HG02763 (cell line): Measurements from ENCODE around the gene CD300A.
"Not testable (repeated sequence)": the region's sequence is repeated elsewhere in the genome, so short reads cannot be mapped to it uniquely, and the experiment has no call there.

Source experiments
- ATAC-seq: cut with Tn5 transposase; IDR thresholded peaks from one replicate; pipeline ENCODE4 v1.9.1; 2021; ENCODE audit warnings: mild to moderate bottlenecking, moderate library complexity; ENCODE audit not compliant: unreplicated experiment

The CD300A gene

DNA sequence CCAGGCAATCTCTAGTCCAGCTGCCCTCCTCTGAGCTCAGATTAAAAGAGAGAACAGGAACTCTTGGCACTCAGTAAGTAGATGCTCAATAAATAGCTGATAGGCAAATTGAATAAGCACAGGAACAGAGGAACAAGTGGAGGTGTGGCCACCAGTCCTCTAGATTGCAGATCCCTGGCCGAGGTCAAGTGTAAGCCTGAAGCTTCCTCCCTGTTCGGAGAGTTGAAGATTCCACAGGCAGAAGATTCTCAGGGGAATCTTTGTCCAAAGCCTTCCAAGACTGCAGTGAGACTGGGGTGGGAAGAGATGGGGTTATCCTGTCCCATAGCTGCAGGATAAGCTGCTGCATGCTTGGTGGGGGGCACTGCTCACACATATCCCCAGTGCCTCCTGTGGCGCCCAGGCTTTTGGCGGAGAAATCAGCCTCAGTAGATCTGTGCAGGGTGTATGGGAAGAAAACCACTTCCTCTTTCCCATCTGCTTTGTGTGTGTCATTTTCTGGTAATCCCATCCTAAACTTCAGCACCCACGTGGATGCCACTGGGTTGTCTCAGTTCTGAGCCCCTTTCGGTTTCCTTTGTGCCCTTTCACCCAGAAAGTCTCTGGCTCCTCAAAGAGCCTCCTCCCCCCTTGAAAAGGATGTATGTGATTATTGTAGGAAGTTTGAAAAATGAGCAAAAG lies 12.1 kb downstream of the CD300A start:
- ATAC-seq: no peak

DNA sequence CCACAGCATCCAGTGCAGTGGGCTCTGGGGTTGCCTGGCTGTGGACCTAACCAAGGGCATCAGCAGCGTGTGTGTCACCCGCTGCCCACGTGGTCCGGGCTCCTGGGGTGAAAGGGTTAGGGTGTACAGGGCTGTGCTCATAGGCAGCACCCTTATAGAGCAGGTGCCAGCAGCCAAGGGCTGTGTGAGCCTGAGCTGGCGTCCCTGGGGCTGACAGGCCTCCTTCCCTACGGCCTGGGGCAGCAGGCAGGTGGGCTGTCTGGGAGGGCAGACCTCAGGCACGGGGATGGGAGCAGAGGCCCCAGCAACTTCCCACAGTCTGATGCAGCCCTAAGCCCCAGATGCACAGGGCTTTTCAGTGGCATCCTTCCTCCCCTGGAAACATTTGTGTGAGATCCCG lies 13.9 kb downstream of the CD300A start:
- ATAC-seq: no peak

DNA sequence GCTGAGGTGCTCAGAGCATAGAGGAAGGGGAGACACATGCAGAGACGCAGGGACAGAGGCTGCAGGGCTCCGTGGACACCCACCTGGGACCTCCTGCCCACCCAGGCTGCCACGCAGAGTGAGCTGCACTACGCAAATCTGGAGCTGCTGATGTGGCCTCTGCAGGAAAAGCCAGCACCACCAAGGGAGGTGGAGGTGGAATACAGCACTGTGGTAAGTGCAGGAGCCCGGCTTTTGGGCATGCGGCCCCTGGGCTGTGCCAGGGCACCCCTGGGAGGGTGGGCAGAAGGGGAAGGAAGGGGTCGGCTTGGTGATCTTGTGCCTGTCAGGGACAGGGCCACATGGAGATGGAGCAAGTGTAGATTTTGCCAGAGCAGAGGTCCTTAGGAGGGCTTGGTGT lies 15.2 kb downstream of the CD300A start:
- ATAC-seq: no peak

DNA sequence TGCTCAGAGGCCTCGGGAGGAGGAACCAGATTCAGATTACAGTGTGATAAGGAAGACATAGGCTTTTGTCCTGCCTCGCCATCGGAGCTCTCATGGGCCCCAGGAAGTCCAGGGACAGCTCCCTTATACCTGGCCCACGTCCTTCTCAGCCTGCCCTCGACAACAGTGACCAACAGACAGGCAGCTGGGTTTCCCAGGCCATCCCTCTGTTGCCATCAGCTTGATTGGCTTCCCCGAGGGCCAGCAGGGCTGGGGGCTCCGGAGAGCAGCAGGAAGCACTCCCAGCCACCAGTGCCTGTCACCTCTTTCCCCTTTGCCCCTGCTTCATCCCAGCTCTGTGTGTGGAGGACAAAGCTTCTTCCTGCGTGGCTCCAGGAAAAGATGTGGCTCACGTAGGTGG lies 17.6 kb downstream of the CD300A start:
- no peak for ATAC-seq

DNA sequence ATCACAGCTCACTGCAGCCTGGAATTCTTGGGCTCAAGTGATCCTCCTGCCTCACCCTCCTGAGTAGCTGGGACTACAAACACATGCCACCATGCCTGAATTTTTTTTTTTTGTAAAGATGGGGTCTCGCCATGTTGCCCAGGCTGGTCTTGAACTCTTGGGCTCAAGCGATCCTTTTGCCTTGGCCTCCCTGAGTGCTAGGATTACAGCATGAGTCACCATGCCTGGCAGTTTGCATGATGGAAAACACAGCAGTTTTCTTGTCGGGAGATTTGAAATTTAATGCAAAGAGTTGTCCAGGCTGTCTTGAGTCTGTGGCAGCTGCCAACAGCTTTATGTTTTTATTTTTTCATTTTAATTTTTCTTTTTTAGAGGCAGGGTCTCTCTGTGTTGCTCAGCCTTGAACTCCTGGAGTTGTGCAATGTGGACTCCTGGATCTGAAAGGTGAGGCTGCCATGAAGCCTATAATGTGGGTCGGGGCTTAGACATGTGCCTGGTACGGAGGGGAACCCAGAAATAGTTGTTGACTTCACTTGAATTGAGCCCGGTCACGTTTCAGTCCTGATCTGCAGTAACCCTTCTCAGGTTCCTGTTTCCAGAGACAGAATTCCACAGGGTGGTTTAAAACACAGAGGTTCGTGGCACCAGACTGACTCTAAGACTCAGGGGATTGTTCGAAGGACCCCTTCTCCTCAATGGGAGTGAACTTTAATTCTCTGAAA lies 18.7 kb downstream of the CD300A start:
- ATAC-seq: no peak

DNA sequence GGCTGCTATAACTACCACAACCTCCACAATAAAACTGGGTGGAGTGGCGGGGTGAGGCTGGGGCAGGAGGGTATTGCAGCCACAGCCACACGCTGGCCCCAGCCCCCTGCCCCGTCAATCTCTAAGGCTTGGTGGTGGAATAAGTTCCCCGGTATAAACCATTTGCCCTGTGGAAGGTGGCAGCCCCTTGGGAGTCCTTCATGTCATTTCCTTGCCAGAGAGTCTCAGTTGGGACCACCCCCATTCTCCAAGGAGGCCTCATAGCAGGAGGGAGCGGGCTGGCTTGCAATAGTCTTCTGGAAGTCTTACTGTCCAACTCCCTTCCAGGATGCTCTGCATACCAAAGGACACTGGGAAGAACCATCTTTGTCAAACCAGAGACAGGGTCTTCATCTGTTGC lies 19.4 kb downstream of the CD300A start:
- ATAC-seq: no peak

DNA sequence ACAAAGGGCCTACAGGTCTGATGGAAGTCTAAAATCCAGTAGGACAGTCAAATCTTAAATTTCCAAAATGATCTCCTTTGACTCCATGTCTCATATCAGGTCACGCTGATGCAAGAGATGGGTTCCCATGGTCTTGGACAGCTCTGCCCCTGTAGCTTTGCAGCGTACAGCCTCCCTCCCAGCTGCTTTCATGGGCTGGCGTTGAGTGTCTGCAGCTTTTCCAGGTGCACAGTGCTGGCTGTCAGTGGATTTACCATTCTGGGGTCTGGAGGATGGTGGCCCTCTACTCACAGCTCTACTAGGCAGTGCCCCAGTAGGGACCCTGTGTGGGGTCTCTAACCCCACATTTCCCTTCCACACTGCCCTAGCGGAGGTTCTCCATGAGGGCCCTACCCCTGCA lies 21.8 kb downstream of the CD300A start:
- ATAC-seq: not testable (repeated sequence)

DNA sequence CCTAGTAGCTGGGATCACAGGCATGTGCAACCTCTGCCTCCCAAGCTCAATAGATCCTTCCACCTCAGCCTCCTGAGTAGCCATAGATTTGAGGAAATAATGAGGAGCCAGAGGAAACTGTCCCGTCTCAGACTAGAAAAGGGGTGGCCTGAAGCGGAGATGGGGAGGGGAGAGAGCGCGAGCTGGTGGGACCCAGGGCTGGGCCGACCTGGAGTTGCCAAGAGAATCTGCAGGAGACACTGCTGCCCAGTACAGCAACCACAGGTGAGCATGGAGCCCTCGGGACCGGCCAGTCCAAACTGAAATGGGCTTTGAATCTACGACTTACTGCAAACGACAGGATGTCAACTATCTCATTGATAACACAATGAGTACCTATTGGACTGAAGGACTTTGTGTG lies 24.3 kb downstream of the CD300A start:
- no peak for ATAC-seq

DNA sequence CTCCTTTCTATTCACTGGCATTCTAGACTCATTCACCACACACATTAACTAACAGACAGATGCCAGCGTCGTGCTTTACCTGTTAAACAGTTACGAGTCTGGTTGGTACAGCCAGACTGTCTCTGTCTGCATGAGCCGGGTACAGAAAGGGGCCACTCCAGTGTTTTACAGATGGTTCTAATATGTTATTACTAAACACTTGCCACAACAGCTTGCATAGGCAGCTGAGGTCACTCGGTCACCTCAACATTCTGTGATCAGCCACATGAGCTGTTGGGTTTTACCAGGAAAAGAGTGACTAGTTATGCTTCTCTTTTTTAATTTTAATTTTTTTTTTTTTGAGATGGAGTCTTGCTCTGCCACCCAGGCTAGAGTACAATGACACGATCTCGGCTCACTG lies 25.2 kb downstream of the CD300A start:
- ATAC-seq: no peak

DNA sequence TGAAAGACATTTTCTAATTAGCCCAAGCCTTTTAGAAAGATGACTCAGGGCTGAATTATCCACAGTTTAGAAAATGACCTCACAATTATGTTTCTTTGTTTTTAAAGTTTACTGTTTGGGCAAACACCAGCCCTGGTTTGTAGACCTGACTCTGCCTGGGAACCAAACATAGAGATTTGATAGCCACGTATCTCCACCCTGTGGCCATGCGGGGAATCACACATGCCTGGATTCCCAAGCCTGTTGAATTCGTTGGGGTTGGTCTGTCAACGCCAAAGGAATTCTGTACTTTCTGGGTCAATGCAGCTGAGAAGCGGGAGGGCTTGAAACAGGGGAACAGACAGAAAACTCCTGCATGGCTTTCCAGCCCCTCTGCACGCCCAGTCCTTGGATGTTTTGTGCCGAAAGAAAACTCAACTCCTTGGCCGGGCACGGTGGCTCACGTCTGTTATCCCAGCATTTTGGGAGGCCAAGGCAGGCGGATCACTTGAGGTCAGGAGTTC lies 26.9 kb downstream of the CD300A start:
- no peak for ATAC-seq

DNA sequence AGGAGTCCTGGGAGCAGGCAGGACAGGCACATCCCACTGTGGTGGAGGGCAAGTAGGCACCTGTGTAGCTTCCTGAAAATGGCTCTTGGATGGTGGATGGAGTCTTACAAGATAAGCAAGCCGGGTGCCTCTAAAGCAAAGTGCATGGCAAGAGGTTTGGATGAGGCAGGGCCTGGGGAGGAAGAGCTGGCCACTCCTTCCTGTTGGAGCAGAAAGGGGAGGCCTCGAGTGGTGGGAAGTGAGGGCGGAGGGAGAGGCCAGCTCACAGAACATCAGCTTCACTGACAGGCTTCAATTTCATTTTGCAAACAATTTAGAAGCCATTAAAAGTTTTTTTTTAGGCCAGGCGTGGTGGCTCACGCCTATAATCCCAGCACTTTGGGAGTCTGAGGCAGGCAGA lies 31.0 kb downstream of the CD300A start:
- ATAC-seq: no peak

DNA sequence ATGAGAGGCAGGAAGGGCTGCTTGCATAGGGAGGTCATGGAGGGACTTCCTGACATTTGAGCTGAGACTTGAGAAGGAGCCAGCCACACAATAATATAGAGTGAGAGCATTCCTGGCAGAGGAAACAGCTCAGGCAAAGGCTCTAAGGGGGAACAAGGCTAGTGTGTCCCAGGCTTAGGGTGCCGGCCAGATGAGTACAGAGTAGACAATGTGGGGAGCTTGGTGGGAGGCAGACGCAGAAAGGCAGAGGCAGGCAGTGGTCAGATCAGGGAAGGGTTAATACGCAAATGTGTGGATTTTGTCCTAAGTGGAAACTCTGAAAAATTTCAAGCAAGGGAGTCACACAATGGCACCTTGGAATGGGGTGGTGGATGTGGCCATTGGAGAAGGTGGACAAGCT lies 33.6 kb downstream of the CD300A start:
- no peak for ATAC-seq

DNA sequence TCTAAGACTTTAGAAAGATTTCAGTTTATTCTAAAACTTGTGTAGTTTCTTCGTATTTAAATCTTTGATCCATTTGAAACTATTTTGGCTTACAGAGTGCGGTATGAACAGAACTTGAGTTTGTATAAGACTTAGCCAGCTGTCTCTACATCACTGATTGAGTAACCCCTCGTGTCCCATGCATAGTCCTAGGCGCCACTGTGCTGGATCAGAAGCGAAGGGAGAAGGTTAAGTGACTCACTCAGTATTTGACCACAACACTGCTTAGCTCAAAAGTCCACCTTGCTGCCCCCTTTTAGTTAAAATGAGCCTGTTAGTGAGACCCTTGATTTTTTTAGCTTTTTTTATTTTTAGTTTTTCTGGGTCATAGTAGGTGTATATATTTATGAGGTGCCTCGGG lies 36.4 kb downstream of the CD300A start:
- no peak for ATAC-seq

DNA sequence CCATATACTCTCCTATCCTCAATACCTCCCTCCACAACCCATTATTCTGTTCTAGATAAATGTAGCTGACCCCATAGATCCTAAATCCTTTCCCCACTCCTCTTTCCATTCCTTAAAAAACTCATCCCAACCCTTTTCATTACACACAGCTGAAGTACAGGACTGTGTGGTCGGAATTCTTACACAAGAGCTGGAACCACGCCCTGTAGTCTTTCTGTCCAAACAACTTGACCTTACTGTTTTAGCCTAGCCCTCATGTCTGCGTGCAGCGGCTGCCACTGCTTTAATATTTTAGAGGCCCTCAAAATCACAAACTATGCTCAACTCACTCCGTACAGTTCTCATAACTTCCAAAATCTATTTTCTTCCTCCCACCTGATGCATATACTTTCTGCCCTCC lies 37.5 kb downstream of the CD300A start:
- not testable (repeated sequence) for ATAC-seq

DNA sequence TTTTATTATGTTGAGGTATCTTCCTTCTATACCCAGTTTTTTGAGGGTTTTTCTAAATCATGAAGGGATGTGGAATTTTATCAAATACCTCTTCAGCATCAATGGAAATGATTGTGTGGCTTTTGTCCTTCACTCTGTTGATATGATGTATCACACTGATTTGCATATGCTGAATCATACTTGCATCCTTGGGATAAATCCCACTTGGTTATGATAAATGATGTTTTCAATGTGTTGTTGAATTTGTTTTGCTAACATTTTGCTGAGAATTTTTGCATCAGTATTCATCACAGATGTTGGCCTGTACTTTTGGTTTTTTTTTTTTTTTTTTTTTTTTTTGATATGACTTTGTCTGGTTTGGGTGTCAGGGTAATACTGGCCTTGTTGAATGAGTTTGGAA lies 41.7 kb downstream of the CD300A start:
- no peak for ATAC-seq

DNA sequence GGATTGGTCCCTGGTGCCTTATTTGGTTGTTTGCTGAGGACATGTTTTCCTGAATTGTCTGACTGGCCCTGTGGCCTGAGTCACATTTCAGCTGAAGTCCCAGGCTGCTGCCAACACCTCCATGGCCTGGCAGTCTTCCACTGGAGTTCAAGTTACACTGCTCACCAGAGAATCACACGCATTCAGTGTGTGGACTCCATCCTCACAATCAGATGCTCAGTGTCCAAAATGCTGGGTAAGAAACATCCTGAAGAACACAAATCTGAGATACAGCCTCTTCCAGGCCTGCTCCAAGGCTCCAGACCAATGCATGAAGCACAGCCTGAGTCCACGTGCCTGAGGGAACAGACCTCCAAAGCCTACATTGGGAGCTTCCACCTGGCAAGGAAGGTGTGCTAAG lies 45.6 kb downstream of the CD300A start:
- no peak for ATAC-seq

DNA sequence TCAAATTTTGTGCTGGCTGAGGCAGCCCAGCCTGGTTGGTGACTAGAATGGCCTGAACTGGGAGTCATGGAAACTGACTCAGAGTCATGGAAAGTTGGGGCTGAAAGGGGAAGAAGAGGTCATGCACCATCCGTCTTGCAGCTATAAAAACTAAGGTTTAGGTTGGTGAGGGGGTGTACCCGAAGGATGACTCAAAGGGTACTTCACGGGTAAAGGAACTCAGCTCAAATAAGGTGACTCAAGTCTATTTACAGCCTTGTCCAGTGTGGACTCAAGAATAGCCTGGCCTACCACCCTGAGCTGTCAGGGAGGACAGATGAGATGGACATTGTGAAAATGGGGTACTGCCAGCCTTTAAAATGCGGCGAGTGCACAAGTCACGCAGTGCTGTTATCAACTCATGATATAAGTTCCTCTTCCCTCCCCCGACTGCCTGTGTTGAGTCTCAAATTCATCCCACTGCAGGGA lies 46.2 kb downstream of the CD300A start:
- no peak for ATAC-seq

DNA sequence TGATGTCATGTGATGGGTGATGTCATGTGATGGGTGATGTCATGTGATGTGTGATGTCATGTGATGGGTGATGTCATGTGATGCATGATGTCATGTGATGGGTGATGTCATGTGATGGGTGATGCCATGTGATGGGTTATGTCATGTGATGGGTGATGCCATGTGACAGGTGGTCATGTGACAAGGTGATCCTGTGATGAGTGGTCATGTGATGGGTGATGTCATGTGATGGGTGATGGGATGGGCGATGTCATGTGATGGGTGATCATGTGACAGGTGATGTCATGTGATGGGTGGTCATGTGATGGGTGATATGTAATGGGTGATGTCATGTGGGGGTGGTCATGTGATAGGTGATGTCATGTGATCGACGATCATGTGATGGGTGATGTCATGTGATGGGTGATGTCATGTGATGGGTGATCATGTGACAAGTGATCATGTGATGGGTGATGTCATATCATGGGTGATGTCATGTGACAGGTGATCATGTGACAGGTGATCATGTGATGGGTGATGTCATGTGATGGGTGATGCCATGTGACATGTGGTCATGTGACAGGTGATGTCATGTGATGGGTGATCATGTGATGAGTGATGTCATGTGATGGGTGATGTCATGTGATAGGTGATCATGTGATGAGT lies 47.7 kb downstream of the CD300A start:
- ATAC-seq: no peak

DNA sequence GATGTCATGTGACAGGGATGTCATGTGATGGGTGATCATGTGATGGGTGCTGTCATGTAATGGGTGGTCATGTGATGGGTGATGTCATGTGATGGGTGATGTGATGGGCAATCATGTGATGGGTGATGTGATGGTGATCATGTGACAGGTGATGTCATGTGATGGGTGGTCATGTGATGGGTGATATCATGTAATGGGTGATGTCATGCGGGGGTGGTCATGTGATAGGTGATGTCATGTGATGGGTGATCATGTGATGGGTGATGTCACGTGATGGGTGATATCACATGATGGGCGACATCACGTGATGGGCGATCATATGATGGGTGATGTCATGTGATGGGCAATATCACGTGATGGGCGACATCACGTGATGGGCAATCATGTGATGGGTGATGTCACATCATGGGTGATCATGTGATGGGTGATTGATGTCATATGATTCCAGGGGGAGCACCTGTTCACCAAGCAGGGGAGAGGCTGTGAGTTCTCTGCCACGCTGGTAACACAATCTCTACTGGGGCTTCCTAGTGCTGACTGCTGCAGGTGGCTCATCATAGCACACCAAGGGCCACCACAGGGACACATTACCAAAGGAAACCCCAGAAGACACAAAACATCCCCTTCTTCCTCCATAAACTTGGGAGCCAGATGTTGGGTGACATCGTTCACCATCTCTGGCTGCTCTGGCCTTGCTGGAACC lies 48.3 kb downstream of the CD300A start:
- ATAC-seq: no peak

DNA sequence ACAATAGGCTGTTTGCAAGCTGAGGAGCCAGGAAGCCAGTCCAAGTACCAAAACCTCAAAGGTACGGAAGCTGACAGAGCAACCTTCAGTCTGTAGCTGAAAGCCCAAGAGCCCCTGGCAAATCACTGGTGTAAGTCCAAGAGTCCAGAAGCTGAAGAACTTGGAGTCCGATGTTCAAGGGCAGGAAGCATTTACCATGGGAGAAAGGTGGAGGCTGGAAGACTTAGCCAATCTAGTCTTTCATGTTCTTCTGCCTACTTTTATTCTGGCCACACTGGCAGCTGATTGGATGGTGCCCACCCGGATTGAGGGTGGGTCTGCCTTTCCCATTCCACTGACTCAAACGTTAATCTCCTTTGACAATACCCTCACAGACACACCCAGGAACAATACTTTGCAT lies 49.5 kb downstream of the CD300A start:
- no peak for ATAC-seq

DNA sequence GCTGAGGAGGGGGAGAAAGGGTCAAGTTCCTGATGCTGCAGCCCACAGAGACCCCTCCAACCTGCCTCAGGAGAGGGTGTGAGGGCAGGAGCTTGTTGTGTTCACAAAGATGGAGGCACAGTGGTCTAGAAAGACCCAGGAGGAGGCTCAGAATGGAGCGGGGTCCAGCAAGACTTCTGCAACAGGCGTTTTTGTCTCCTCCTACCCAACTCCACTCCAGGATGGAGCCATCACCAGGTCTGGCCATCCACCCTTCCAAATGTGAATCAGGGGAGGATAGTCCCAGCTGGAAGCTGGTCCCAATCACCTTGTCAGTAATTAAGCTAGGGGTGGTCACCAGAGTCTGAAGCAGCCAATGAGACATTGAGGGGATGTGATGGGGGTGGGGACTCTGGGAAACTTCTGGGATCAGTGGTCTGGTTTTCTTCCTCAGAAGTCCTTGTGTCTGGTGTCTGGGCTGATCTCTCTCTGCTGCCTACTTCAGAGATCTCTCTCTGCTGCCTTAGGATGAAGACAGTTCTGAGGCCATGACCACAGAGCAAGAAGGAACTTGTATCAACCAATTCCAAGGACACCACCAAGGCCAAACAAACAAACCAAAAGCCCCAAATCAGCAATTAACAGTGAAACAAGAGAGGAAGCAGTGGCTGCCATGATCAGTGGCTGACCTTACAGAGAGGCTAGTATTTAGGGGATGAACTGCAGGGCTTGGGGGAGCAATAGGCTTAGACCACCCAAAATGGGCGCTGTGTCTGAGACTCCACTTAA lies 50.3 kb downstream of the CD300A start:
- ATAC-seq: no peak
